WTC11 (cell line): ENCODE results near the gene CNTNAP2. TPM values are rescaled to one million over a fixed set of nuclear protein-coding genes. Genes with fewer than 3 reads are reported as not detected.

Experiments used
- ATAC-seq: fragments of 200-7000 bp; cut with Tn5 transposase; 2 replicates; pipeline ENCODE4 v1.10.0; 2021; ENCODE audit warnings: mild to moderate bottlenecking, moderate library complexity
- CTCF ChIA-PET: fragments of 300-600 bp; sonication (Branson Sonifier 250); formaldehyde crosslinking; loops from one replicate; lab custom pipeline; 2021; ENCODE audit warnings: antibody characterized with exemption; lab: Charles Lee
- POLR2A ChIA-PET: fragments of 350-600 bp; sonication (Branson Sonifier 250); formaldehyde crosslinking; loops from one replicate; lab custom pipeline; 2021; ENCODE audit warnings: antibody characterized with exemption; lab: Charles Lee
- DNase-seq: peaks from one replicate; pipeline ENCODE4 v3.0.0; 2021; ENCODE audit warnings: low spot score
- H3K27ac Mint-ChIP-seq: 2 replicates; pipeline ENCODE4 v1.8.0; 2021; ENCODE audit warnings: mixed read lengths
- H3K27me3 Mint-ChIP-seq: 2 replicates; pipeline ENCODE4 v1.8.0; 2021; ENCODE audit warnings: low read depth, mild to moderate bottlenecking, moderate library complexity, mixed read lengths
- H3K36me3 Mint-ChIP-seq: 2 replicates; pipeline ENCODE4 v1.8.0; 2021; ENCODE audit warnings: mixed read lengths
- H3K4me1 Mint-ChIP-seq: 2 replicates; pipeline ENCODE4 v1.8.0; 2022; ENCODE audit warnings: mixed read lengths
- H3K4me3 Mint-ChIP-seq: 2 replicates; pipeline ENCODE4 v1.8.0; 2021; ENCODE audit warnings: mild to moderate bottlenecking, moderate library complexity, mixed read lengths
- H3K9me3 Mint-ChIP-seq: 2 replicates; pipeline ENCODE4 v1.8.0; 2021; ENCODE audit warnings: mixed read lengths
- CBFB ChIP-seq: sonication (generic); formaldehyde crosslinking; IDR thresholded peaks from 2 replicates; pipeline ENCODE4 v1.8.1; 2022; ENCODE audit warnings: mild to moderate bottlenecking, low read depth, missing genetic modification reagents
- E2F5 ChIP-seq: sonication (generic); formaldehyde crosslinking; IDR thresholded peaks from 2 replicates; pipeline ENCODE4 v1.8.1; 2022; ENCODE audit warnings: mild to moderate bottlenecking, moderate library complexity, missing genetic modification reagents
- GTF2I ChIP-seq: fragments of 250-450 bp; sonication (Bioruptor Pico); conservative IDR thresholded peaks from 2 replicates; pipeline ENCODE4 v1.4.0; 2021; ENCODE audit warnings: mild to moderate bottlenecking
- MLX ChIP-seq: sonication (generic); formaldehyde crosslinking; IDR thresholded peaks from 2 replicates; pipeline ENCODE4 v1.8.1; 2023; ENCODE audit warnings: mild to moderate bottlenecking, missing genetic modification reagents, moderate library complexity
- MXD4 ChIP-seq: fragments of 250-450 bp; sonication (Bioruptor Pico); IDR thresholded peaks from 2 replicates; pipeline ENCODE4 v1.8.0; 2021; ENCODE audit warnings: mild to moderate bottlenecking, moderate library complexity, borderline replicate concordance
- NFYB ChIP-seq: sonication (generic); formaldehyde crosslinking; conservative IDR thresholded peaks from 2 replicates; pipeline ENCODE4 v1.8.0; 2022; ENCODE audit warnings: low read depth, missing genetic modification reagents
- NR2C2 ChIP-seq: sonication (generic); formaldehyde crosslinking; IDR thresholded peaks from 2 replicates; pipeline ENCODE4 v1.8.0; 2022; ENCODE audit warnings: mild to moderate bottlenecking, missing genetic modification reagents
- PRRX2 ChIP-seq: fragments of 250-450 bp; sonication (Bioruptor Pico); IDR thresholded peaks from 2 replicates; pipeline ENCODE4 v1.8.0; 2021; ENCODE audit warnings: mild to moderate bottlenecking
- RELA ChIP-seq: sonication (generic); formaldehyde crosslinking; IDR thresholded peaks from 2 replicates; pipeline ENCODE4 v1.8.1; 2022; ENCODE audit warnings: missing genetic modification reagents, mild to moderate bottlenecking, borderline replicate concordance
- TEAD4 ChIP-seq: sonication (generic); formaldehyde crosslinking; IDR thresholded peaks from 2 replicates; pipeline ENCODE4 v1.8.0; 2022; ENCODE audit warnings: mild to moderate bottlenecking, missing genetic modification reagents
- TP53 ChIP-seq: sonication (generic); formaldehyde crosslinking; IDR thresholded peaks from 2 replicates; pipeline ENCODE4 v1.8.1; 2023; ENCODE audit warnings: mild to moderate bottlenecking, missing genetic modification reagents
- ZNF138 ChIP-seq: sonication (generic); formaldehyde crosslinking; conservative IDR thresholded peaks from 2 replicates; pipeline ENCODE4 v1.8.1; 2022; ENCODE audit warnings: mild to moderate bottlenecking, moderate library complexity, missing genetic modification reagents
- ZNF396 ChIP-seq: fragments of 250-450 bp; sonication (Bioruptor Pico); IDR thresholded peaks from 2 replicates; pipeline ENCODE4 v1.8.0; 2021; ENCODE audit warnings: mild to moderate bottlenecking, moderate library complexity, borderline replicate concordance
- total RNA-seq: library from RNA; stranded (reverse); gene quantifications from 3 replicates; pipeline ENCODE4 v1.2.3, GENCODE V29; 2021
- TF ChIP-seq, protein P1 (sequence below): sonication (generic); formaldehyde crosslinking; IDR thresholded peaks from 2 replicates; pipeline ENCODE4 v1.8.0; 2022; ENCODE audit warnings: mild to moderate bottlenecking, missing genetic modification reagents
- TF ChIP-seq, protein P2 (sequence below): sonication (generic); formaldehyde crosslinking; IDR thresholded peaks from 2 replicates; pipeline ENCODE4 v1.8.1; 2023; ENCODE audit warnings: mild to moderate bottlenecking, missing genetic modification reagents
- TF ChIP-seq, protein P3 (sequence below): sonication (generic); formaldehyde crosslinking; IDR thresholded peaks from 2 replicates; pipeline ENCODE4 v1.8.0; 2023; ENCODE audit warnings: mild to moderate bottlenecking, missing genetic modification reagents
- TF ChIP-seq, protein P4 (sequence below): sonication (generic); formaldehyde crosslinking; IDR thresholded peaks from 2 replicates; pipeline ENCODE4 v1.8.0; 2022; ENCODE audit warnings: mild to moderate bottlenecking, missing genetic modification reagents
- TF ChIP-seq, protein P5 (sequence below): sonication (generic); formaldehyde crosslinking; IDR thresholded peaks from 2 replicates; pipeline ENCODE4 v1.8.0; 2022; ENCODE audit warnings: mild to moderate bottlenecking, missing genetic modification reagents
- TF ChIP-seq, protein P6 (sequence below): fragments of 250-450 bp; sonication (Bioruptor Pico); conservative IDR thresholded peaks from 2 replicates; pipeline ENCODE4 v1.9.0; 2021; ENCODE audit warnings: mild to moderate bottlenecking

Gene CNTNAP2
- total RNA-seq, 1 experiment from 2014 or later = 63.8 TPM

DNA sequence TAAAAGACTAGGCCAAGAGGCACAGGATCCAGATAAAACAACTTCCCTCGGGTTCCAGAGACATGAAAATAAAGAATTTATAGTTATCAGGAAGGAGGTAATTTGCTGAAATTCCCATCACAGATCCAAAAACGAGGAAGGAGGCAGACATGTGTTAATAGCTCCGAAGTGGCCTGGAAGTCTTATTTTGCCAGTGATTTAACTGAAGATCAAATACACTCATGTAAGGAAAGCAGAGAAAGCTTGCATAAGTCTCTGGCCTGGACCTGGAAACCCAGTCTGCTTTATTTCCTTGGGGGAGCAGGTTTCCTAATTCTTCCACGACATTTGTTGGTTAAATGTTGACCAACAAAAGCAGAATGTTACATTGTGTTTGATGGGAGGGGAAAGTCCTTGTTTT is 1975.3 kb downstream of the CNTNAP2 start (continued):
- TF ChIP-seq CBFB (CRISPR knock-in tag) (no peak), TP53 (CRISPR knock-in tag) (no peak)
- TF ChIP-seq, protein P1, sequence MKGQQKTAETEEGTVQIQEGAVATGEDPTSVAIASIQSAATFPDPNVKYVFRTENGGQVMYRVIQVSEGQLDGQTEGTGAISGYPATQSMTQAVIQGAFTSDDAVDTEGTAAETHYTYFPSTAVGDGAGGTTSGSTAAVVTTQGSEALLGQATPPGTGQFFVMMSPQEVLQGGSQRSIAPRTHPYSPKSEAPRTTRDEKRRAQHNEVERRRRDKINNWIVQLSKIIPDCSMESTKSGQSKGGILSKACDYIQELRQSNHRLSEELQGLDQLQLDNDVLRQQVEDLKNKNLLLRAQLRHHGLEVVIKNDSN (CRISPR knock-in tag) = no peak

DNA sequence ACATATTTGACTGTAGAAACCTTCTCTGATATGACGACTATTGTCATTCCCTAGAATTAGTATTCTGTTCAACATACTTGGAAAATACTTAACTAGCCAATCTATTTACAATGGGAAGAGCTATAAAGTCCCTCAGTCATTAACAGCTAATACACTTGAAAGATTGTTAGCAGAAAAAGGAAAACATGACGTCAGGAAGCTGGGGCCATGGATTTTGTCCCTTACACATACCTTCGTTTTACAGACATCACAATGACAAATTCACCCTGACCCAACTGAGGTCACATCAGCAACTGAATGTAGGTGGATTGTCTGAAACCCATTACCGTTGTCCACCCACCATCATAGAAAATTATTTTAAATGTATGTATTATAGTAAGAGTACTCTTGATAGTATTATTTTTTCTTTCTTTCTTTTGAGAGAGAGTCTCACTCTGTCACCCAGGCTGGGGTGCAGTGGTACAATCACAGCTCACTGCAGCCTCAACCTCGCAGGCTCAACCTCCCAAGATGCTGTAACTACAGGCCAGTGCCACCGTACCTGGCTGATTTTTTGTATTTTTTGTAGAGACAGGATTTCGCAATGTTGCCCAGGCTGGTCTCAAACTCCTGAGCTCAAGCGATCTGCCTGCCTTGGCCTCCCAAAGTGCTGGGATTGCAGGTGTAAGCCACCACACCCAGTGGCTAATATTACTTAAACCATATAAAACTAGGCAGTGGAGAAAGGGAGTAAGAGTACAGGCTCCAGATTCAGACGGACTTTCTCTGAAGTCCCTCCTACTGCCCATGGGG is 1977.0 kb downstream of the CNTNAP2 start:
- TF ChIP-seq, protein P2, sequence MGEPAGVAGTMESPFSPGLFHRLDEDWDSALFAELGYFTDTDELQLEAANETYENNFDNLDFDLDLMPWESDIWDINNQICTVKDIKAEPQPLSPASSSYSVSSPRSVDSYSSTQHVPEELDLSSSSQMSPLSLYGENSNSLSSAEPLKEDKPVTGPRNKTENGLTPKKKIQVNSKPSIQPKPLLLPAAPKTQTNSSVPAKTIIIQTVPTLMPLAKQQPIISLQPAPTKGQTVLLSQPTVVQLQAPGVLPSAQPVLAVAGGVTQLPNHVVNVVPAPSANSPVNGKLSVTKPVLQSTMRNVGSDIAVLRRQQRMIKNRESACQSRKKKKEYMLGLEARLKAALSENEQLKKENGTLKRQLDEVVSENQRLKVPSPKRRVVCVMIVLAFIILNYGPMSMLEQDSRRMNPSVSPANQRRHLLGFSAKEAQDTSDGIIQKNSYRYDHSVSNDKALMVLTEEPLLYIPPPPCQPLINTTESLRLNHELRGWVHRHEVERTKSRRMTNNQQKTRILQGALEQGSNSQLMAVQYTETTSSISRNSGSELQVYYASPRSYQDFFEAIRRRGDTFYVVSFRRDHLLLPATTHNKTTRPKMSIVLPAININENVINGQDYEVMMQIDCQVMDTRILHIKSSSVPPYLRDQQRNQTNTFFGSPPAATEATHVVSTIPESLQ (CRISPR knock-in tag) = no peak
- TF ChIP-seq MLX (CRISPR knock-in tag) (no peak), NFYB (CRISPR knock-in tag) (no peak), RELA (CRISPR knock-in tag) (no peak)
- TF ChIP-seq, protein P3, sequence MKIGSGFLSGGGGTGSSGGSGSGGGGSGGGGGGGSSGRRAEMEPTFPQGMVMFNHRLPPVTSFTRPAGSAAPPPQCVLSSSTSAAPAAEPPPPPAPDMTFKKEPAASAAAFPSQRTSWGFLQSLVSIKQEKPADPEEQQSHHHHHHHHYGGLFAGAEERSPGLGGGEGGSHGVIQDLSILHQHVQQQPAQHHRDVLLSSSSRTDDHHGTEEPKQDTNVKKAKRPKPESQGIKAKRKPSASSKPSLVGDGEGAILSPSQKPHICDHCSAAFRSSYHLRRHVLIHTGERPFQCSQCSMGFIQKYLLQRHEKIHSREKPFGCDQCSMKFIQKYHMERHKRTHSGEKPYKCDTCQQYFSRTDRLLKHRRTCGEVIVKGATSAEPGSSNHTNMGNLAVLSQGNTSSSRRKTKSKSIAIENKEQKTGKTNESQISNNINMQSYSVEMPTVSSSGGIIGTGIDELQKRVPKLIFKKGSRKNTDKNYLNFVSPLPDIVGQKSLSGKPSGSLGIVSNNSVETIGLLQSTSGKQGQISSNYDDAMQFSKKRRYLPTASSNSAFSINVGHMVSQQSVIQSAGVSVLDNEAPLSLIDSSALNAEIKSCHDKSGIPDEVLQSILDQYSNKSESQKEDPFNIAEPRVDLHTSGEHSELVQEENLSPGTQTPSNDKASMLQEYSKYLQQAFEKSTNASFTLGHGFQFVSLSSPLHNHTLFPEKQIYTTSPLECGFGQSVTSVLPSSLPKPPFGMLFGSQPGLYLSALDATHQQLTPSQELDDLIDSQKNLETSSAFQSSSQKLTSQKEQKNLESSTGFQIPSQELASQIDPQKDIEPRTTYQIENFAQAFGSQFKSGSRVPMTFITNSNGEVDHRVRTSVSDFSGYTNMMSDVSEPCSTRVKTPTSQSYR = no peak
- H3K9me3 Mint-ChIP-seq = no peaks in the 10 kb centered on the region
- POLR2A ChIA-PET = no interaction called here
- H3K27me3 Mint-ChIP-seq = no peaks in the 10 kb centered on the region; the same call in 1 of the 2 replicates
- no peak for DNase-seq
- no peaks in the 10 kb centered on the region for H3K36me3 Mint-ChIP-seq
- H3K4me1 Mint-ChIP-seq = no peaks in the 10 kb centered on the region
- CTCF ChIA-PET = interaction anchor here (2.1 kb wide), 1 partner anchor 49 kb away, joined by 8 read pairs; no protein-coding TSS in a partner anchor
- ATAC-seq = no peak
- H3K4me3 Mint-ChIP-seq = no peak overlapping the region
- no peak overlapping the region for H3K27ac Mint-ChIP-seq

- ATAC-seq (no peak), DNase-seq (no peak)
- CTCF ChIA-PET = interaction anchor here (1.2 kb wide), 1 partner anchor 48 kb away, joined by 7 read pairs; no protein-coding TSS in a partner anchor
- H3K9me3 Mint-ChIP-seq = no peaks in the 10 kb centered on the region
- H3K27ac Mint-ChIP-seq = no peak overlapping the region
- POLR2A ChIA-PET = no interaction called here
- no peaks in the 10 kb centered on the region for H3K4me1 Mint-ChIP-seq
- no peak overlapping the region for H3K4me3 Mint-ChIP-seq
- no peaks in the 10 kb centered on the region; the same call in 1 of the 2 replicates for H3K27me3 Mint-ChIP-seq
- H3K36me3 Mint-ChIP-seq = no peaks in the 10 kb centered on the region
- TF ChIP-seq, protein P4, sequence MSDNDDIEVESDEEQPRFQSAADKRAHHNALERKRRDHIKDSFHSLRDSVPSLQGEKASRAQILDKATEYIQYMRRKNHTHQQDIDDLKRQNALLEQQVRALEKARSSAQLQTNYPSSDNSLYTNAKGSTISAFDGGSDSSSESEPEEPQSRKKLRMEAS = no peak
- TF ChIP-seq E2F5 (CRISPR knock-in tag) (no peak), TEAD4 (CRISPR knock-in tag) (no peak), ZNF138 (CRISPR knock-in tag) (no peak), GTF2I (CRISPR knock-in tag) (no peak), ZNF396 (CRISPR knock-in tag) (no peak), MXD4 (CRISPR knock-in tag) (no peak), PRRX2 (CRISPR knock-in tag) (no peak), NR2C2 (no peak)
- TF ChIP-seq, protein P5, sequence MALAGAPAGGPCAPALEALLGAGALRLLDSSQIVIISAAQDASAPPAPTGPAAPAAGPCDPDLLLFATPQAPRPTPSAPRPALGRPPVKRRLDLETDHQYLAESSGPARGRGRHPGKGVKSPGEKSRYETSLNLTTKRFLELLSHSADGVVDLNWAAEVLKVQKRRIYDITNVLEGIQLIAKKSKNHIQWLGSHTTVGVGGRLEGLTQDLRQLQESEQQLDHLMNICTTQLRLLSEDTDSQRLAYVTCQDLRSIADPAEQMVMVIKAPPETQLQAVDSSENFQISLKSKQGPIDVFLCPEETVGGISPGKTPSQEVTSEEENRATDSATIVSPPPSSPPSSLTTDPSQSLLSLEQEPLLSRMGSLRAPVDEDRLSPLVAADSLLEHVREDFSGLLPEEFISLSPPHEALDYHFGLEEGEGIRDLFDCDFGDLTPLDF (CRISPR knock-in tag) = no peak
- TF ChIP-seq, protein P6, sequence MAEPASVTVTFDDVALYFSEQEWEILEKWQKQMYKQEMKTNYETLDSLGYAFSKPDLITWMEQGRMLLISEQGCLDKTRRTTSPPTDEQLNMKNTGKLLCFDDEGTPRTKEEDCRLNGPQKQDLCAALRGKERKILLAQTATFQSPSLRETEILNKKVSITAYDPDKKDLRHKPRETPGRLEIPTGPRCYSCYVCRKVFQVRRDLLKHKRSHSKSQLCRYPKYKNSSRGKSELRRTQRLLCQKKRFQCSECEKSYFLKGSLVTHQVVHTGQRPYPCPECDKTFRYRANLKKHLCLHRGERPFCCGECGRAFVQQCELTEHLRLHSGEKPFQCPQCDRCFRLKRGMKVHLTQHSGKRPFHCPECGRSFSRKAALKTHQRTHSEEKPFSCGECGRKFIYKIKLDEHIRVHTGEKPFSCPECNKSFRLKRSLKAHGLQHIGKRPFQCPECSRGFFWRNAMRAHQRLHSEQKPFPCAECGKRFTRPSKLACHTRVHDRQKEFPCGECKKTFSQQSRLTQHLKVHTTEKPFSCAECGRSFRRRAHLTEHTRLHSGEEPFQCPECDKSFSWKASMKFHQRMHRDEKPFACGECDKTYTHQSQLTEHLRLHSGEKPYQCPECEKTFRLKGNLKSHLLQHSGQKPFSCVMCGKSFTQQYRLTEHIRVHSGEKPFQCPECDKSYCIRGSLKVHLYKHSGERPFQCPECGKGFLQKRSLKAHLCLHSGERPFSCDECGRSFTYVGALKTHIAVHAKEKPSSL (CRISPR knock-in tag) = no peak
- TF ChIP-seq, protein P1 (CRISPR knock-in tag) = no peak
Observed at GRCh38 chr7:148095066-148095465, 1978.5 kb downstream of the CNTNAP2 start.
